Right atrium auricular region (tissue), 2 donors: Measurements from ENCODE around the gene PLEKHG4. TPM values are rescaled to one million over a fixed set of nuclear protein-coding genes. Genes with fewer than 3 reads are reported as not detected.

Experiments used
- DNase-seq: peaks from one replicate; pipeline ENCODE4 v3.0.0-alpha.2; 2019; ENCODE audit warnings: low spot score
- H3K27ac ChIP-seq, 2 donors: fragments of 200-600 bp; sonication (generic); 1 replicate in 1 of 2; 2 replicates in 1 of 2; pipeline ENCODE4 v1.5.1; 2016 to 2019
- H3K27me3 ChIP-seq, 2 donors: fragments of 200-600 bp; sonication (generic); one replicate each; pipeline versions ENCODE4 v1.5.1 to v1.6.0; 2017 to 2019
- H3K36me3 ChIP-seq: fragments of 200-600 bp; sonication (generic); one replicate; pipeline ENCODE4 v1.5.1; 2016
- H3K4me1 ChIP-seq, 2 donors: fragments of 200-600 bp; sonication (generic); one replicate each; pipeline versions ENCODE4 v1.5.1 to v1.6.0; 2017 to 2019
- H3K4me3 ChIP-seq, 2 donors: fragments of 200-600 bp; sonication (generic); 1 replicate in 1 of 2; 2 replicates in 1 of 2; pipeline ENCODE4 v1.5.1; 2017 to 2019; ENCODE audit warnings: mild to moderate bottlenecking in 1 of 2, moderate library complexity in 1 of 2
- H3K9me3 ChIP-seq, 2 donors: fragments of 200-600 bp; sonication (generic); one replicate each; pipeline ENCODE4 v1.5.1; 2019
- total RNA-seq, 2 donors: library from RNA; depleted of rRNA; stranded (reverse); fragments of >200 nt; gene quantifications; one replicate each; pipeline ENCODE4 v1.1.0, GENCODE V29; 2016
- TF ChIP-seq, protein P1 (sequence below), 2 donors: fragments of 200-600 bp; sonication (generic); IDR thresholded peaks; one replicate each; pipeline ENCODE4 v1.5.1; 2019; ENCODE audit warnings: antibody characterized with exemption in 2 of 2

PLEKHG4 gene, protein sequence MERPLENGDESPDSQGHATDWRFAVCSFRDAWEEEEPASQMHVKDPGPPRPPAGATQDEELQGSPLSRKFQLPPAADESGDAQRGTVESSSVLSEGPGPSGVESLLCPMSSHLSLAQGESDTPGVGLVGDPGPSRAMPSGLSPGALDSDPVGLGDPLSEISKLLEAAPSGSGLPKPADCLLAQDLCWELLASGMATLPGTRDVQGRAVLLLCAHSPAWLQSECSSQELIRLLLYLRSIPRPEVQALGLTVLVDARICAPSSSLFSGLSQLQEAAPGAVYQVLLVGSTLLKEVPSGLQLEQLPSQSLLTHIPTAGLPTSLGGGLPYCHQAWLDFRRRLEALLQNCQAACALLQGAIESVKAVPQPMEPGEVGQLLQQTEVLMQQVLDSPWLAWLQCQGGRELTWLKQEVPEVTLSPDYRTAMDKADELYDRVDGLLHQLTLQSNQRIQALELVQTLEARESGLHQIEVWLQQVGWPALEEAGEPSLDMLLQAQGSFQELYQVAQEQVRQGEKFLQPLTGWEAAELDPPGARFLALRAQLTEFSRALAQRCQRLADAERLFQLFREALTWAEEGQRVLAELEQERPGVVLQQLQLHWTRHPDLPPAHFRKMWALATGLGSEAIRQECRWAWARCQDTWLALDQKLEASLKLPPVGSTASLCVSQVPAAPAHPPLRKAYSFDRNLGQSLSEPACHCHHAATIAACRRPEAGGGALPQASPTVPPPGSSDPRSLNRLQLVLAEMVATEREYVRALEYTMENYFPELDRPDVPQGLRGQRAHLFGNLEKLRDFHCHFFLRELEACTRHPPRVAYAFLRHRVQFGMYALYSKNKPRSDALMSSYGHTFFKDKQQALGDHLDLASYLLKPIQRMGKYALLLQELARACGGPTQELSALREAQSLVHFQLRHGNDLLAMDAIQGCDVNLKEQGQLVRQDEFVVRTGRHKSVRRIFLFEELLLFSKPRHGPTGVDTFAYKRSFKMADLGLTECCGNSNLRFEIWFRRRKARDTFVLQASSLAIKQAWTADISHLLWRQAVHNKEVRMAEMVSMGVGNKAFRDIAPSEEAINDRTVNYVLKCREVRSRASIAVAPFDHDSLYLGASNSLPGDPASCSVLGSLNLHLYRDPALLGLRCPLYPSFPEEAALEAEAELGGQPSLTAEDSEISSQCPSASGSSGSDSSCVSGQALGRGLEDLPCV
- total RNA-seq = 1 to 10 TPM; 1.1 to 3.9 TPM

DNA sequence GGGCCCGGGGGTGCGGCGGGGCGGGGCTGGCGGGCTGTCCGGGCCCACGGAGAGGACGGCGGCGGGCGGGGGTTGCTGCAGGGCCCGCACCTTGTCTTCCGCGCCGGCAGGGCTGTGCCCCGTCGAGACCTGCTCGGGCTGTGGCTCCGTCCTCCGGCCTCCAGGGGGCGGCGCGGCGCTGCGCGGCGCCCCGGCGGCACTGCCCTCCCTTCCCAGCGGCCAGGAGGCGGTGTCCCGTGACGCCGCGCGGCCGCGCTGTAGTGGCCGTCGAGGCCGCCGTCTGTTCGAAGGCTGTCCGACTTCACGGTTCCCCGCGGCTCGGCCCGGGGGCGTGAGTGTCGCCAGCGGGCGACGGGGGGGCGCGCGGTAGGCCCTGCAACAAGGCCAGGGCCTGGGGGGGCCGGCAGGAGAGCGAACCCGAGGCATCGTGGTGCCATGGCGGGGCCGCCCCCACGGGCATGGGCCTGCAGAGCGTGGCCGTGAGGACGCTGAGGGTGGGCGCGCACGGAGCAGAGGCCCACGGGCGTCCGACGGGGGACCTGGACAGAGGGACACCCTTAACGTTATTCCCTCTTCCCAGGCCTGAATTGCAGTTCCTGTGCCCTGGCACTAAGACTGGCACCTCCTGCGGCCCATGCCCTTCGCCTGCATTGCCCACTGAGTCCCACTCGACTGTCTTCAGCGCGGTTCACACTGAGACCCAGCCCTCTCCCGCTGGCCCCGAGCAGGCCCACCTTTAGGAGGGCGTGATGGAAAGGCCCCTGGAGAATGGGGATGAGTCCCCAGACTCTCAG, at the start of gene PLEKHG4:
Gene PLEKHG4, plus strand, starts transcription at position 237 of the 794 bp plus-strand sequence. Its CDS starts 513 bp downstream, at position 750.
- Histone ChIP-seq H3K36me3 (no peaks in the 10 kb centered on the region), H3K27ac (peak within 1 kb of the TSS; percentile 46 to 50), H3K9me3 (no peaks in the 10 kb centered on the region), H3K4me1 (peaks cover 0 to 23% of the 10 kb centered on the region in 2 donors), H3K27me3 (no peaks in the 10 kb centered on the region), H3K4me3 (peak within 1 kb of the TSS; percentile 49 to 60)
- TF ChIP-seq, protein P1, sequence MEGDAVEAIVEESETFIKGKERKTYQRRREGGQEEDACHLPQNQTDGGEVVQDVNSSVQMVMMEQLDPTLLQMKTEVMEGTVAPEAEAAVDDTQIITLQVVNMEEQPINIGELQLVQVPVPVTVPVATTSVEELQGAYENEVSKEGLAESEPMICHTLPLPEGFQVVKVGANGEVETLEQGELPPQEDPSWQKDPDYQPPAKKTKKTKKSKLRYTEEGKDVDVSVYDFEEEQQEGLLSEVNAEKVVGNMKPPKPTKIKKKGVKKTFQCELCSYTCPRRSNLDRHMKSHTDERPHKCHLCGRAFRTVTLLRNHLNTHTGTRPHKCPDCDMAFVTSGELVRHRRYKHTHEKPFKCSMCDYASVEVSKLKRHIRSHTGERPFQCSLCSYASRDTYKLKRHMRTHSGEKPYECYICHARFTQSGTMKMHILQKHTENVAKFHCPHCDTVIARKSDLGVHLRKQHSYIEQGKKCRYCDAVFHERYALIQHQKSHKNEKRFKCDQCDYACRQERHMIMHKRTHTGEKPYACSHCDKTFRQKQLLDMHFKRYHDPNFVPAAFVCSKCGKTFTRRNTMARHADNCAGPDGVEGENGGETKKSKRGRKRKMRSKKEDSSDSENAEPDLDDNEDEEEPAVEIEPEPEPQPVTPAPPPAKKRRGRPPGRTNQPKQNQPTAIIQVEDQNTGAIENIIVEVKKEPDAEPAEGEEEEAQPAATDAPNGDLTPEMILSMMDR (IDR thresholded peaks at IDR 0.05) = peak; percentile 69 to 79
- DNase-seq = no peak

DNA sequence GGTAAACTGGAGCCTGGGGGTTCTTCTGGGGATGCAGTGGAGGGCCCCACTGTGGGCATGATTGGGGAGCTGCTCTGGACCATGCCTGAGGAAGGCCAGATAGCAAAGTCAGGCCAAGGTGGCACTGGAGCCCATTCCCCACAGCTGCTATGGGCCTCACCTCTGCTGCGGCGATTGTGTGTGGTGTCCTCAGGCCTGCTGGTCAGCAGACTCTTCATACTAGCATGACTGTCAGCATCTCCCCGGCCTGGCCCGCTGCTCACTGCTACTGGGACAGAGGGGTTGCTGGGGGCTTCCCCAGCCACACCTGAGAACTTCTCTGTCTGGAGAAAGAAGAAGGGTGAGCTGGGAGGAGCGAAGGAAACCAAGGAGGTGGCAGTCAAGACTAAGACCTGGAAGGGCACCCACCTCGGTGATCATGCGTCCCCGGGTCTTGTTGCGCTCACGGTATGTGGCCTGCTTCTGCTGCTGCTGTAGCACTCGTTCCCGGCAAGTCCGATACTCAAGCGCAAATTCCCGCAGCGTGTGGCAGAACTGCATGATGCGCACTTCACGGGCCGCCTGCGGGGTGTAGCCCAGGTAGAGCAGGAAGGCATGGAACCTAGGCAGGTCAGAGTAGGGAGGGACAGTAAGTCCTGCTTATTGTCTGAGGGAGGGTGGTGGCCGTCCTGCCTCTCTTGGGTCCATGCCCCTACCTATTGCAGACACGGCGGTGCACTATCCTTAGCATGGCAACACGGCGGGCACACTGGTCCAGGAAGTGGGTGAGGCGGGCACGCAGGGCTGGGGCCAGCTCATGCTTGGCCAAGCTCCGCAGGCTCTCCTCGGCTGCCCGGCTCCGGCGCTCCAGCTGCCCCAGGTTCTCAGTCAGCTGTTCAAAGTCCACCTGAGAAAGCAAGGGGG, 49.2 kb upstream of the PLEKHG4 start:
- H3K27ac ChIP-seq = no peak overlapping the region
- no peaks in the 10 kb centered on the region for H3K27me3 ChIP-seq
- TF ChIP-seq, protein P1 (IDR thresholded peaks at IDR 0.05) = no peak
- H3K36me3 ChIP-seq = peaks cover 69% of the 10 kb centered on the region
- H3K4me3 ChIP-seq = no peak overlapping the region
- H3K4me1 ChIP-seq = peaks cover 0 to 19% of the 10 kb centered on the region in 2 donors
- H3K9me3 ChIP-seq = no peaks in the 10 kb centered on the region
- no peak for DNase-seq

DNA sequence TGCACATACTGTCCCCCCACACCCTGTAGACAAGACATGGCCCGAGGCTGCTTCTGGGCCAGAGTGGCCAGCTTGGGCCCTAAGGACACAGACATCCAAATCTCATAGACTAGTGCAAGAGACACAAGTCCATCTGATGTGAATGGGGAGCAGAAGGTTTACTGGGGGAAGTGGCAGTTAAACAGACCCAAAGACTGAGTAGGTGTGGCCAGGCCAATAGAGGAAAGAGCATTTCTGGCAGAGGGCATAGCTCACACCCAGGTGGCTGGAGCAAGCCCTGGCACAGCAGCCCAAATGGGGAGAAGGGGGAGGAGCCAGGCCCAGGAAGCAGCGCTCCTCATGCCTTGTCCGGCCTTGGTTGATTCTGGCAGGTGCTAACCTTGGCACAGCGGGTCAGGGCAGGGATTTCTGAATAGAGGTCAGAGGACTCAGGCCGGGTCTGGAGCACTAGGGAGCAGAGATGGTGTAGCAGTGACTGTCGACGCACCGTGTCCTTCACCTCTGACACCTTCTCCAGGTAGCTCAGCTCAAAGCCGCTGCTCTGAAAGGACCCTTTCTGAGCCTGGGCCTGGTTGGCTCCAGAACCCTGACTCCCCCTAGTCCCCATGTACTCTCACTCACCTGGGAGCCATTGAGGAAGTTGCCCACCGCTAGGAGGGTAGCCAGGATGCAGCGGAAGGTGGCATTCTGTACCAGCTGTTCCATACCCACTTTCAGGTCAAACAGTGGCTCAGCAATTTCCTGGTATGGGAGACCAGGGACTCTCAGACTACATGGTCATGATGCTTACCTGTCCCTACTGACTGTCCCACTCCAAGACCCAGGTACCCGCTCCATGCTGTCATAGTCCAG, 48.3 kb upstream of the PLEKHG4 start:
- H3K36me3 ChIP-seq = peaks cover 77% of the 10 kb centered on the region
- no peaks in the 10 kb centered on the region for H3K9me3 ChIP-seq
- TF ChIP-seq, protein P1 (IDR thresholded peaks at IDR 0.05) = no peak
- H3K27ac ChIP-seq = no peak overlapping the region
- H3K4me1 ChIP-seq = peaks cover 0 to 15% of the 10 kb centered on the region in 2 donors
- no peak overlapping the region for H3K4me3 ChIP-seq
- no peak for DNase-seq
- no peaks in the 10 kb centered on the region for H3K27me3 ChIP-seq

DNA sequence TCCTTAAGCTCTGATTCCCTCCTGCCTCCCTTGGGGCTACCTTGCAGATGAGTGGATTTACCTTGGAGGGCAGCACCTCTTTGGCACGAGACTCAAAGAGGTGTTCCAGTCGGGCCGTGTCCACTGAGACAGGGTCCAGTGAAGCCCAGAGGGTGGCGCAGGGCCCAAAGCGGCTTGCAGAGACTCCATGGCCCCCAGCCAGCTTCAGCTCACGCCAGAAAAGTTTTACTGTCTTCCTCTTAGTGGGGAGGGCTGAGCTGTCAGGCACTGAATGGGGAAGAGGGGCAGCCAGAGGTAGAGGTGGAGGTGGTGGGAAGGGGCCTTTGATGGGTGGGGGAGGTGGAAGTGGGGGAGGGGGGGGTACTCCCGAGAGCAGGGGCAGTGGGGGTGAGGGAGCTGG, 45.7 kb upstream of the PLEKHG4 start:
- Histone ChIP-seq H3K27ac (no peak overlapping the region), H3K27me3 (no peaks in the 10 kb centered on the region), H3K36me3 (peaks cover 97% of the 10 kb centered on the region), H3K4me3 (no peak overlapping the region), H3K4me1 (no peaks in the 10 kb centered on the region), H3K9me3 (no peaks in the 10 kb centered on the region)
- DNase-seq = no peak
- TF ChIP-seq, protein P1 (IDR thresholded peaks at IDR 0.05) = no peak
